ENCODE data around the gene ATCAY.
"Not testable (repeated sequence)": the region's sequence is repeated elsewhere in the genome, so short reads cannot be mapped to it uniquely, and the experiment has no call there.

Gene ATCAY

GRCh38 chr19:3881272-3882040 is 971 bp downstream of the ATCAY start:
- TF ChIP-seq, protein P1, sequence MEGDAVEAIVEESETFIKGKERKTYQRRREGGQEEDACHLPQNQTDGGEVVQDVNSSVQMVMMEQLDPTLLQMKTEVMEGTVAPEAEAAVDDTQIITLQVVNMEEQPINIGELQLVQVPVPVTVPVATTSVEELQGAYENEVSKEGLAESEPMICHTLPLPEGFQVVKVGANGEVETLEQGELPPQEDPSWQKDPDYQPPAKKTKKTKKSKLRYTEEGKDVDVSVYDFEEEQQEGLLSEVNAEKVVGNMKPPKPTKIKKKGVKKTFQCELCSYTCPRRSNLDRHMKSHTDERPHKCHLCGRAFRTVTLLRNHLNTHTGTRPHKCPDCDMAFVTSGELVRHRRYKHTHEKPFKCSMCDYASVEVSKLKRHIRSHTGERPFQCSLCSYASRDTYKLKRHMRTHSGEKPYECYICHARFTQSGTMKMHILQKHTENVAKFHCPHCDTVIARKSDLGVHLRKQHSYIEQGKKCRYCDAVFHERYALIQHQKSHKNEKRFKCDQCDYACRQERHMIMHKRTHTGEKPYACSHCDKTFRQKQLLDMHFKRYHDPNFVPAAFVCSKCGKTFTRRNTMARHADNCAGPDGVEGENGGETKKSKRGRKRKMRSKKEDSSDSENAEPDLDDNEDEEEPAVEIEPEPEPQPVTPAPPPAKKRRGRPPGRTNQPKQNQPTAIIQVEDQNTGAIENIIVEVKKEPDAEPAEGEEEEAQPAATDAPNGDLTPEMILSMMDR (IDR thresholded peaks at IDR 0.05; ENCODE audit: insufficient read depth, low read depth, low read length, missing control alignments): no peak
- no peak for DNase-seq (ENCODE audit: low read depth)
- no peak overlapping the region for H3K4me3 ChIP-seq (ENCODE audit: low read depth, low read length)

DNA sequence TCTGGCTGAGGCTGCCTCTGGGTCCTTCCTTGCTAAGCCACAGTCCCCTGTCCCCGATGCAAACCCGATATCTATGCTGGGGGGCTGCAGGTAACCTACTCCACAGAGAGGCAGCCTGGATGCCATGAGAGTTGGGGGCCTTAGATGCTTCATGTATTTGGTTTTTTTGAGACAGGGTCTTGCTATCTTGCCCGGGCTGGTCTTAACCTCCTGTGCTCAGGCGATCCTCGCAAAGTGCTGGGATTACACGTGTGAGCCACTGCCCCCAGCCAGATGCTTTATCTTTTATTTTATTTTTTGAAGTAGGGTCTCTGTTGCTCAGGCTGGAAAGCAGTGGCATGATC is 1.5 kb downstream of the ATCAY start:
- H3K4me3 ChIP-seq (ENCODE audit: low read depth, low read length): no peak overlapping the region
- no peak for DNase-seq (ENCODE audit: low read depth)
- TF ChIP-seq, protein P1 (IDR thresholded peaks at IDR 0.05; ENCODE audit: insufficient read depth, low read depth, low read length, missing control alignments): no peak

- H3K4me3 ChIP-seq (ENCODE audit: low read depth, low read length): no peak overlapping the region
- no peak for DNase-seq (ENCODE audit: low read depth)
- TF ChIP-seq, protein P1 (IDR thresholded peaks at IDR 0.05; ENCODE audit: insufficient read depth, low read depth, low read length, missing control alignments): no peak
Measured at GRCh38 chr19:3890591-3890990, 10.1 kb downstream of the ATCAY start.

DNA sequence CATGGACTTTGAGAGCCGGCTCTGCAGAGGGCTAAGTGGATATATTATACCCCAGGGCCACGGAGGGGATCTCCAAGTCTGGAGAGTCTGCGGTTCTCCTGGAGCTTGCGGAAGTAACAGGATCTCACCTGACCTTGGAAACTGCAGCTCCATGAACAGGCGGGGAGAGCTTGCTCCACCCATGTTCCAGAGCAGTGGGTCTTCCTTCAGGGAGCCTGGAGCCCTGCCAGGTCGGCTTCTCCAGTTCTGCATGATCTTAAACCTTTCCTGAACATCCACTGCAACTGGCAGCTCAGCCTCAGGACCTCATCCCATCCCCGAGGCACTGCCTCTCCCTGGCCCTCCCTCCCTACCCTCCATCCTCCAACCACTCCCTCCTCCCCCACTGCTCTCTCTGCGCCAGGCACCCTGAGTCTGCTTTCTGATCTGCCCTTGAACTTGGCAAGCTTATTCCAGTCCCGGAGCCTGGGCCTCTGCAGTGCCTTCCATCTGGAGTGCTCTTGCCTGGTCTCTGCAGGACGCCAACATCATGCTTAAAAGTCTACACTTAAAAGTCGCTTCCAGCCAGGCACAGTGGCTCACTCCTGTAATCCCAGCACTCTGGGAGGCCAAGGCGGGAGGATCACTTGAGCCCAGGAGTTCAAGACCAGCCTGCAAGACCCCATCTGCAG is 13.2 kb downstream of the ATCAY start:
- no peak for DNase-seq (ENCODE audit: low read depth)
- TF ChIP-seq, protein P1 (IDR thresholded peaks at IDR 0.05; ENCODE audit: insufficient read depth, low read depth, low read length, missing control alignments): no peak
- no peak overlapping the region for H3K4me3 ChIP-seq (ENCODE audit: low read depth, low read length)

GRCh38 chr19:3894959-3895358 is 14.5 kb downstream of the ATCAY start:
- DNase-seq (ENCODE audit: low read depth); H3K4me3 ChIP-seq (ENCODE audit: low read depth, low read length): not testable (repeated sequence)

GRCh38 chr19:3895788-3896187 is 15.3 kb downstream of the ATCAY start:
- DNase-seq (ENCODE audit: low read depth): no peak
- H3K4me3 ChIP-seq (ENCODE audit: low read depth, low read length): no peak overlapping the region
- TF ChIP-seq, protein P1 (IDR thresholded peaks at IDR 0.05; ENCODE audit: insufficient read depth, low read depth, low read length, missing control alignments): no peak

GRCh38 chr19:3897936-3898335 is 17.5 kb downstream of the ATCAY start:
- H3K4me3 ChIP-seq (ENCODE audit: low read depth, low read length): no peak overlapping the region
- DNase-seq (ENCODE audit: low read depth): no peak
- TF ChIP-seq, protein P1 (IDR thresholded peaks at IDR 0.05; ENCODE audit: insufficient read depth, low read depth, low read length, missing control alignments): no peak

Data from GM12865 (cell line).